Activated T-helper 1 cell treated with Interleukin-2 at 50 U/mL for 16 hours (primary cell): Measurements from ENCODE around the gene RCBTB2.
A peak's percentile ranks its signal among the peaks of the same experiment; 100 is the strongest.
"Not testable (repeated sequence)": the region's sequence is repeated elsewhere in the genome, so short reads cannot be mapped to it uniquely, and the experiment has no call there.

ENCODE experiments used
- DNase-seq: peaks from one replicate; pipeline ENCODE4 v3.0.0-alpha.2; 2020; ENCODE audit warnings: low read depth

RCBTB2 gene

DNA sequence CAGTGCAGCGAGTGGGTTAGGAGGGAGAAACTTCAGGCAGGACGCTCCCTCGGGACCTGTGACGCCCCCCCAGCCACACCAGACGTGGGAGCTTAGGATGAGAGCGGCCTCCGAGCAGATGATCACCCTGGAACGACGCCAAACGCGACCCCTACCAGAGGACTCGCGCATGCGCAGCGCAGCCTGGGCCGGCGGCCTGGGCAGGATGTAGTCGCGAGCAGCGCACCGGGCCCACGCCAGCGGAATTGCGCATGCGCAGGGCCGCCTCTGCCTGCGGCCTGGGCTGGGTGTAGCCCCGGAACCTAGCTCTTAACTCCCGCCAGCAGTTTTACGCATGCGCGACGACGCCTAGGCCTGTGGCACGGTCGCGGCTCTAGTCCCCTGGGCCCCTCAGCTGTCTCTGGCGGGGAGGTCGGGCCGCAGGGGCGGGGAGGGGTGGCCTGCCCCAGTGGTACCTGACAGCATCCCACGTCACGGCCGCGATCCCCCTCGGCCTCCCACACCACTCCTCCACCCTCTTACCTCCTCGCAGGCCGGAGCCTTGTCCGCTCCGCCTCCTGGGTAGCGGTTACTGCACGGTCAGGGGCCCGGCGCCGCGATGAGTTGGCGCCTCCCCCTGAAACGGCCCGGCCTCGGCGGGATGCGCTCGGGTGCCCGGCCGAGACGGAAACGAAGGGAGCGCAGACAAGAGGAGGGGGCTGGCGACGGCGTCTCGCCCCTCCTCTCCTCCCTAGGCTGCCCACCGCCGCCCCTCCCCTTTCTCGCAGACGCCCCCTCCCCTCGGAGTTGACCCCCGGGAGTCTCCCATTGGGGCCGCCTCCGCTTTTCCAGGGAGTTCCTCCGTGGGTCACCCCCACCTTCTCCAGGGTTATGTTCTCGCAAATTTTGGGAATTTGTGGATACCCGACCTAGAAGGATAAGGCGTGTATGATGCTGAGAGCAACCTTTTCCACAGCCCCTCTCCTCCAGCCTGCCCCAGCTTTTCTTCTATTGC, at the start of gene RCBTB2:
TSS of gene RCBTB2 (minus strand) at position 575 of the 994 bp plus-strand sequence. CDS start 11,141 bp downstream, outside the sequence.
- peak; percentile 99 for DNase-seq

DNA sequence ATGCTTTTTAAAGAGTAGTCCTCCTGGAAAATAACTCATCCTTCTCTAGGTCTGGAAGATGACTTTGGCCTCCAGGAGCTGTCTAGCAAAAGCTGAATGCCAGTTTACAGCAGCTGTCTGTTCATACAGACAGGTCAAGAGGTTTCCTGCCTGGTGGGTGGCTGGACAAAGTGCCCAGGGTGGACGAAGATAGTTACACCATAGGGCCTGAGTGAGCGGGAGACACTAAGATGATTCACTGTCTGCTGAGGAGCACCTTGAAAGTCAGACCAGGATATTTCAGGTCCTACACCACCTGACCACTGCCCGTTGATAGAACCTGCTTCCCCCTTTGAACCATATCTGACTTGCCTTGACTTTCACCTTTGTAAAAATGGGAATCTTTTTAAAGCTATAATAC, 49.2 kb upstream of the RCBTB2 start:
- DNase-seq = no peak

GRCh38 chr13:48580896-48581295, 48.0 kb upstream of the RCBTB2 start:
- DNase-seq = no peak

- DNase-seq = peak; percentile 39
These were observed 47.4 kb upstream of the RCBTB2 start for GRCh38 chr13:48580185-48580803.

GRCh38 chr13:48579919-48580180, 47.0 kb upstream of the RCBTB2 start:
- DNase-seq = not testable (repeated sequence)

GRCh38 chr13:48579165-48579918, 46.5 kb upstream of the RCBTB2 start:
- no peak for DNase-seq

DNA sequence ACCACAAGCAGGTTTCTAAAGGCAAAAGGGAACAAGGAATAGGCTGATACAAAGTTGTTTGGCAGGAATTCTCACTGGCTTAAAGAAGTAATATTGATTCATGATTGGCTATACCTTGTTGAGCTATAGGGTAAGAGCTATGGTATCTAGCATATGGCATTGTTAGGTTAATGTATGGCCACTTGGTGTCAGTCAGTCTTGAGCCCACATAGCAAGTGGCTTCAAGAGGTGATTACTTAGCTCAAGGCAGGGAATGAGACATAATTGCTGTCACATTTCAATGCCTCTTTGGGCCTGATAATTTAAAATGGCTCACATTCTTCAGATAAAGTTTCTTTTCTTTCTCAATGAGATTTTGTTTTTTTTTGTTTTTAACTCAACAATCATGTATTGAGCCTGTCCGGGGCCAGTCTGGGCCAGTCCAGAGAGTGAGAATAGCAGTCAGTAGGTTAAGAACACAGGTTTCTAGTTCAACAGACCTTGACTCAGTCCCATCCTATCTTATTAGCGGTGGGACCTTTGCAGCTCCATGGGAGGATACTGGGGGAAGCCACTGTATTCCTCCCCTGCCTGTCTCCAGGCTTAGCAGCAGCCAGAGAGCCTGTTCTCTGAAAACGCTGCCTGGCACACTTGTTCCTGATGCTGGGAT, 45.8 kb upstream of the RCBTB2 start:
- DNase-seq = no peak

DNA sequence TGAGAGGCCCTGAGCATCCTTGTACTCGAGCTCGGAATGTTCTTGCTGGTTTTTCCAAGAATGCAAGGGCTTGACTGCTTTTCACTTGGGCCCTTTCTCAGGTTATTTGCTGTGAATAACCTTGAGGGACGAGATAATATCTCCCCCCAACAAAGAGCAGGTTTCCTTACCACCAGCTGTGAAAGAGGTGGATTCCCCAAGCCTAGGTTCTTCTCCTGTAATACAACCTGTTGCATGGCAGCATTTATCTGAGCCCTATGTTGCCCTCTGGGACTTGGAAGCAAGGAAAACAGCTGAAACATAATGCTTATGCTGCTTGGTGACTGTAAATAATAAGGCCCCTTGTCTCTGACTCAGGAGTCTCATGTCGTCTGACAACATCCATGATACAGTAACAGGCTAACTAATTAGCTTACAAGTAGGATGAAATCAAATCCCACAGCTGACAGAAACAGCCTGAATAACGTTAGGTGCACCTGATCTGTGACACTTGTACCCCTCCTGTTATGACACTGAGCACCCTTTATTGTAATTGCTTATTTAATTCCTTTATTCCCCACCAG, 43.6 kb upstream of the RCBTB2 start:
- DNase-seq = no peak

GRCh38 chr13:48575031-48575430, 42.2 kb upstream of the RCBTB2 start:
- DNase-seq = no peak

DNA sequence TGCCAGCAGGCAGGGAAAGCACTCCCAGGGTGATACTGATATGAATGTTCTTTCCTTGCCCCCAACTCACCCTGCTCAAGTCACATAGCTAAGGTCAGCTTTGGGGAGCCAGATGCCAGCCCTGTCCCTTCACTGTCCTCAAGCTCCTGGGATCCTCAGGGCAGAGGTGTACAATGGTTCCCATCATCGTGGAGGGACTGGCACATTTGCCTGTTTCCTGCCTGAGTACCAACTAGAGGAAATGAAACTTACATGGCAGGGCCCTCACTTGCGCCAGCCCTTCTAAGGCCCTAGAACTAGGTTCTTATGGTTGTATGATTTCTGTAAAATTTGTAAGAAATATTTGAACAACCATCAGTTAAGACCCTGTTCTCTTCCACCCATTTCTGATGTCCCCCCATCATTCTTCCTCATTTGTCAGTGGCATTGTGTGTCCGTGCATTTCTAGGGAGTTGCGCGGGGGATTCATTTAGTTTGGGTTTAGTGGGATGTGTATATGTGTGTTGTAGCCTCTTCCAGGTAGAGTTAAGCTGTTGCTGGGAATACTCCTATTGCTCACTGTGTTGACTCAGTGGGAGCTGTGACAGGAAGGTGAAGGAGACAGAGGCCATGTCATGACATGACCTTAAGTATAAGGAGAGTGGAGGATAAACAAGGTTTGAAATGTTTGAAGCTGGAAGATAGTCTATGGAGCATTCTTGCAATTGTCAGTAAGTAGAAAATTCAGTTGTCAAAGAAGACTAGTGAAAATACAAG, 41.3 kb upstream of the RCBTB2 start:
- no peak for DNase-seq

DNA sequence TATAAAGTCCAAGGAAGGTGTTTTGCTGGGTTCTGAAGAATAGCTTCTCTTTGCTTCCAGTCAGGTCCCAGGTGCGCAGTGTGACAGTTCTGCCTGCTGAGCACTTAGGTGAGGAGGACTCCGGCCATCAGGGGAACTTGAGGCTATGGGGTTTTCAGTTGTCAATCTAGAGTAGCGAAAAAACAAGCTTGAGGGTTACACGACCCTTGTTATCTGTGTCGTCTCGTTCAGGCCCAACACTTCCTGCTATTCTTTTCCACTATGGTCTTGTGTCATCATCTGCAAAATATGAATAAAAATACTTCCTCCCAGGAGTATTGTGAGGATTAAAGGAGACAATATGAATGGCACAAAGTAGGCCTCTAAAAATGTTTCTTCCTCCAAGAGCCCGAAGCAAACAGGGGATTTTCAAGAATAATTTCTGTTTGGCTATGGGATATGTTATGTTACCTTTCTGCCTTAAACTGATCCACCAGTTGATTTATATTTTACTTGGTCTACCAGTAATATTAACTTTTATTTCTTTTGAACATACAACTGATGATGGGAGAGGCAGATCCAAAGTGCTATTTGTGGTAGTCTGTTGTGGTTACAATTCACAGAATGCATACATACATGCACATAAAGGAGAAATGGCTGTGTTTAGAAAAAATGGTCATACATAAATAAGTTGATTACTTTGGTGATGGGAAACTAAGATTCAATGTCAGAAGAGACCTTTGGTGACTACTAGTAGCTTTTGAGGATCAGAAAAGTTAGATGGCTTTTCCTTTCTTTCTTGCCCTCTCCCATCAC, 40.5 kb upstream of the RCBTB2 start:
- DNase-seq = no peak

GRCh38 chr13:48571126-48571913, 38.4 kb upstream of the RCBTB2 start:
- DNase-seq = no peak

DNA sequence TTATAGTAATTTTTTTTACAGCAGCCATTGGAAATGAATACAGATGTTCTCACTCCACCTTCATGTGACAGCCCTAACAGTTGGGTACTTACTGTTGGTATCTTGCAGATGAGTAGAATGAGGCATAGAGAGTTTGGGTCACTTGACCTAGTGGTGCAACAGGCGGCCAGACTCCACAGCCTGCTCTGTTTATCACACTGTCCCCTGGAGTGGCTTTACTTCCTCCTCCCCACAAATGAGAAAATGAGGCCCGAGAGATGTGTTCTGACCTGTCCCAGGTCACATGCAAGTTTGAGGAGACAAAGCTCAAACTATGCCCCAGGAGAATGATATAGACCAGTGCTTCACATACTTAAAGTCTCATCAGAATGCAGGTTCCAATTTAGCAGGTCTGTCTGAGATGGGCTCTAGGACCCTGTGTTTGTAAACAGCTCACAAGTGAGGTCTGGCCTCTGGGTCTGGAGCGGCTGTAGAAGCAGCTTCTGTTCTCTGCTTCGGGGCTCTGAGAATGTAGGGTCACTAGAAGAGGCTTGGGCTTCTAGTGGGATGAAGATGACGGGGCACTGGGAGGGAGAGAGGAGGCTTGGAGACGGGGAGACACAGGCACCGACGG, 37.4 kb upstream of the RCBTB2 start:
- no peak for DNase-seq

DNA sequence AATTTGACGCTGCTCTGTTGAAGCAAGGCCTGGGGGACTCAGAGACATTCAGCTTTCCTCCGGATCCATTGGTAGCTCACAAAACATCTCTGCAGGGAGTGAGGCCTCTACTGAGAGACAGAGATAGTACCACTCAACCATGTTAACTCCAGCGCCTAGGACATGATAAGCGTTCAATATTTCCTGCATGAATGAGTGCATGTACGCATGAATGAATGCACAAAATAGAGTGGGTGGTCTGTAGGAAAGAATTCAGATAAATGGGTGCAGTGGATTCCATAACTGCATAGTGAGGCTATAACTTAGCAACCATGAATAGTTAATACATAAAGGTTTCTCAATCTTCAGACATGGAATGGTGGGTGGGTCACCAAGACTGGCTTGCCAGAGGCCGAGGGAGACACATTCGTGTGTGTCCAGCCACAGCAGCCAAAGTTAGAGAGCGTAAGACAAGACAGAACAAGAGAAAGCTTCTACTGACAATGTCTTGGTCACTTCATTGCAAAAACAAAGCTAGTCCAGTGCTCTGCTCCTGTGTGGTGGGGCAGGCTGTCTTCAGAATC, 36.3 kb upstream of the RCBTB2 start:
- DNase-seq = no peak

- DNase-seq = no peak
These were observed 35.7 kb upstream of the RCBTB2 start for GRCh38 chr13:48568370-48569103.

DNA sequence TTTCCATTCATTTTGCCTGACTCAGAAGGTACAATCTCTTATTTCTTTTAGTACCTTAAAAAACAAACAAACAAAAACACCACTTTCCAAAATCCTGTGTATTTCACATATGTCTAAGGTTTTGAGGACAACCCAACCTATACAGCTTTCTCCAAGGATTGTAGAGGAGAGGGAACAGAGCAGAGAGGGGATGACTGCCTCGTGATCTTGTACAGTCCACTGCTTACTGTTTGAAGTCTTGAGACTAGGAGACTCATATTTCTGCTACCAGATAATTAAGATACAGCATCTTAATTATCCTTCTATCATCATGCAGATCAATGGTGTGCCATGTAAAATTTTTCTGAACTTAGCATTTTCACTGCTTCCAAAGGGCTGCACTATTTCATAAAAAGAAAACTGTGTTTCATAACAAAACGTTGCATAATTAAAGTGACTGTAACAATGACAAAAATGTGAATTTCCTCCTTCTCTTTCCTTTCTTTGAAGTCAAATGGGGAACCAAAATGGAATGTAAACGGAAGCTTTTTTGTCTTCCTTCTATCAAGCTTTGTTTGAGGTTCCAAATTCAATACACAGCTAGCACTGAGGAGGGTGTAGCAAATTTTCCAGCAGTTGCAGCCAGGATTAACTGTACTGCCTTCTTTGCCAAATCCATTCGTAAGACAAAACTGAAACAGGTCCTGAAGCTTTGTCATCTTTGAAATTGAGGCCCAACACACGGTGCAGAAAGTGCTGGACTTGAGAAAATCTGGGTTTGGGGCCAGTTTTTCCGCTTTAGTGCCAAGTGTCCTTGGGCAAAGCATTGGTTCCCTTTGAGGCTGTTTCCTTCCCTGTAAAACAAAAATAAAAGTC, 34.9 kb upstream of the RCBTB2 start:
- no peak for DNase-seq

GRCh38 chr13:48564056-48564455, 31.2 kb upstream of the RCBTB2 start:
- no peak for DNase-seq
